Measurements from ENCODE around the gene CEACAM4. TPM values are rescaled to one million over a fixed set of nuclear protein-coding genes. Genes with fewer than 3 reads are reported as not detected.
"Not testable (repeated sequence)": the region's sequence is repeated elsewhere in the genome, so short reads cannot be mapped to it uniquely, and the experiment has no call there.

The CEACAM4 gene
- not detected for polyA plus RNA-seq (ENCODE audit: insufficient read length)

- no peak for DNase-seq
These were observed at the start of gene CEACAM4 for GRCh38 chr19:41626877-41627276. TSS of gene CEACAM4 (minus strand) at chr19:41627074. CDS start at chr19:41626963, 111 bp downstream.

- no peak for DNase-seq
These were observed 44.6 kb upstream of the CEACAM4 start for GRCh38 chr19:41671486-41671885.

- DNase-seq, result no peak
These were observed 43.9 kb upstream of the CEACAM4 start for GRCh38 chr19:41670755-41671154.

GRCh38 chr19:41668315-41668714, 41.4 kb upstream of the CEACAM4 start:
- DNase-seq, result no peak

DNA sequence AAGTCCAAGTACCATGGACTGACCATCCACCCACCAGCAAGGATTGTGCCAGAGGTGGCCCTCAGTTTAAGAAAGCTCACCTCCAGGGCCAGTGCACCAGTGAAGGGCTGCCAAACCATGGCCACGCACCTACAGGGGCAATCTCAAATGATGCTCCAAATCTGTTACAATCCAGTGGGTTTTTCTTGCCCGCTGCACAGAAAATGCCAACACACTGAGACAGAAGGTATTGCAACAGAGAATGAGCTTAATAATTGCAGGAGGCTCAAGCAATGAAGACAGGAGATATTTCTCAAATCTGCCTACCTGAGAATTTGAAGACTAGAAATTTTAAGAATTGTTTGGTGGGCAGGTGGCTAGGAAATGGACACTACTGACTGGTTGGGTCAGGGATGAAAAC, 39.2 kb upstream of the CEACAM4 start:
- no peak for DNase-seq

DNA sequence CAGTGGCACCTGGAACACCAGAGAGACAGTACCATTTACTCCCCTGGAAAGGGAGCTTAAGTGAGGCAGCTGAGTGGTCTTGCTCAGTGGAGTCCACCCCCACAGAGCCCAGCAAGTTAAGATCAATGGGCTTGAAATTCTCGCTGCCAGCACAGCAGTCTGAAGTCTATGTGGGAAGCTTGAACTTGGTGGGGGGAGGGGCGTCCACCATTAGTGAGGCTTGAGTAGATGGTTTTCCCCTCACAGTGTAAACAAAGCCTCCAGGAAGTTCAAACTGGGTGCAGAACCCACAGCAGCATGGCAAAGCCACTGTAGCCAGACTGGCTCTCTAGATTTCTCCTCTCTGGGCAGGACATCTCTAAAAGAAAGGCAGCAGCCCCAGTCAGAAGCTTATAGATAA, 30.3 kb upstream of the CEACAM4 start:
- DNase-seq, result no peak

GRCh38 chr19:41656756-41657155, 29.9 kb upstream of the CEACAM4 start:
- DNase-seq, result not testable (repeated sequence)

GRCh38 chr19:41652250-41652649, 25.4 kb upstream of the CEACAM4 start:
- DNase-seq, result no peak

- no peak for DNase-seq
These were observed 23.0 kb upstream of the CEACAM4 start for GRCh38 chr19:41649827-41650226.

GRCh38 chr19:41646589-41647204, 19.8 kb upstream of the CEACAM4 start:
- no peak for DNase-seq

- no peak for DNase-seq
These were observed 15.1 kb upstream of the CEACAM4 start for GRCh38 chr19:41641879-41642485.

DNA sequence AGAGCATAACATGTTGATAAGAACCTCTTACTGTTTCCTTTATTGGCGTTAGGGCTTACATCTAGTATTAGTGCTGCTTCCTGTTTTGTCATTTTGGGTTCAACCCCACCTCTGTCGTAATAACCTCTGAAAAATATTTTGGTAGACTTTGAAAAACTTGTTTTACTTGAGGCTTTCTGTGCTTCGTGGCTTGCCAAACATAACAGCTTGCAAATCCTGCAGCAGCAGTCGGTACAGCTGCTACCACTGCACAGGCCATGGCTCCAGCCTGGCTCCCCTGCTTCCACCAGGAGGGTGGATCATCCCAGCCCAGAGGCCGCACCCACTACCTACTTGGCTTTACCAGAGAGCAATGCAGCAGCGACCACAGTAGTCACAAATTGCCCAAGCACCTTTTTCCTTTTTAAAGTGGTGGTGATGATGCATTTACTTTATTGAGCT, 11.8 kb upstream of the CEACAM4 start:
- DNase-seq, result no peak

GRCh38 chr19:41637484-41637883, 10.6 kb upstream of the CEACAM4 start:
- DNase-seq, result no peak

GRCh38 chr19:41627966-41628675, 1.2 kb upstream of the CEACAM4 start:
- DNase-seq, result no peak

- DNase-seq, result no peak
These were observed 596 bp downstream of the CEACAM4 start for GRCh38 chr19:41626278-41626677.

GRCh38 chr19:41624937-41625336, 1.9 kb downstream of the CEACAM4 start:
- DNase-seq, result no peak

GRCh38 chr19:41624515-41624914, 2.4 kb downstream of the CEACAM4 start:
- no peak for DNase-seq

GRCh38 chr19:41623360-41623759, 3.5 kb downstream of the CEACAM4 start:
- no peak for DNase-seq

- no peak for DNase-seq
These were observed 5.2 kb downstream of the CEACAM4 start for GRCh38 chr19:41621654-41622053.

- no peak for DNase-seq
These were observed 5.6 kb downstream of the CEACAM4 start for GRCh38 chr19:41621226-41621625.

GRCh38 chr19:41620171-41620570, 6.7 kb downstream of the CEACAM4 start:
- no peak for DNase-seq

GRCh38 chr19:41619018-41619556, 7.8 kb downstream of the CEACAM4 start:
- DNase-seq, result no peak

DNA sequence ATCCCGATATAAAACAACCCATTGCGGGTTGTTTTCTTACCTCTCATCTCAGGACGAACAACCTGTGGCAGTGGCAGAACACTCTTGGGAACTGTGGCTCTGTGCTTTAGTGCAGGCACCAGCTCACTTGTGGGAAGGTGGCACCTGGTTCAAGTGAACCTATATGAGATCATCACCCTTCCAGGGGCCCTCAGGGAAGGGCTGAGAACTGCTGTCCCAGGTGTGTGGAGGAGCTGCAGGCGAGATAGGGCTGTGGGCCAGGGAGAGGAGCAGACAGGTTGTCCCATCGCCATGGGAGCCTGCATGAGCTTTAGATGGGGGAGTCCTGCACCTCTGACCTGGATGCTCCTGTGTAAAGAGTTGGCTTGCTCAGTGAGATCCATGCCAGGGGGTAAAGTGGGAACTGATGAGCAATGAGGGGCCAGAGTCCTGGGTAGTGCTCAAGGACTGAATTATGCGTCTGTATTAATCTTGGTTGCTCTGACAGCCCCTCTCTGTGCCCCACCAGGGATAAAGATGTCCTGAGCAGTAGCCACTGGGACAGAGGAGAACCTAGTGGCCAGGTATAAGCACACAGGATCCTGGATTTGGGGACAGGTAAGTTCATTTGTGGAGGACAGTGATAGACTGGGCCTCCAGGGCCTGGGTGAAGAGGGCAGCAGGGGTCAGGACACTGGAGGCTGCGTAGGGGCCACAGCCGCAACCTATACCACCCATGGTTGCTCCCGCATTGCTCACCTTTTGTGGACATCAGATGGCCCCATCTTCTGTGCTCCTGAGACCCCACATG, 8.7 kb downstream of the CEACAM4 start:
- no peak for DNase-seq
